KMS-11 (cell line): ENCODE measurements around the gene SLC22A23.

Experiments used
- H2AFZ ChIP-seq: fragments of 200-600 bp; sonication (generic); 2 replicates; pipeline ENCODE4 v1.6.1; 2016; ENCODE audit warnings: antibody characterized with exemption, mixed run types, low read depth
- H3K27ac ChIP-seq: fragments of 200-600 bp; sonication (generic); 2 replicates; pipeline ENCODE4 v1.6.1; 2016; ENCODE audit warnings: mild to moderate bottlenecking, mixed run types
- H3K27me3 ChIP-seq: fragments of 200-600 bp; sonication (generic); 2 replicates; pipeline ENCODE4 v1.6.1; 2017; ENCODE audit warnings: mild to moderate bottlenecking, low read depth, mixed run types, moderate library complexity; ENCODE audit not compliant: insufficient read depth
- H3K36me3 ChIP-seq: fragments of 200-600 bp; sonication (generic); 2 replicates; pipeline ENCODE4 v1.6.1; 2017; ENCODE audit warnings: mild to moderate bottlenecking, mixed run types; ENCODE audit not compliant: insufficient read depth
- H3K4me1 ChIP-seq: fragments of 200-600 bp; sonication (generic); 2 replicates; pipeline ENCODE4 v1.6.1; 2016; ENCODE audit warnings: mild to moderate bottlenecking, low read depth, mixed run types; ENCODE audit not compliant: poor library complexity, severe bottlenecking
- H3K4me2 ChIP-seq: fragments of 200-600 bp; sonication (generic); 2 replicates; pipeline ENCODE4 v1.7.0; 2016; ENCODE audit warnings: mild to moderate bottlenecking, mixed run types
- H3K4me3 ChIP-seq: fragments of 200-600 bp; sonication (generic); IDR thresholded peaks from 2 replicates; pipeline ENCODE4 v1.6.1; 2017; ENCODE audit warnings: low read depth, low read length, mixed read lengths; ENCODE audit not compliant: insufficient read depth
- H3K79me2 ChIP-seq: fragments of 200-600 bp; sonication (generic); 2 replicates; pipeline ENCODE4 v1.6.1; 2016; ENCODE audit warnings: low read depth, mixed run types; ENCODE audit not compliant: insufficient read depth
- H3K9ac ChIP-seq: fragments of 200-600 bp; sonication (generic); 2 replicates; pipeline ENCODE4 v1.6.1; 2016; ENCODE audit warnings: mild to moderate bottlenecking, mixed run types
- H4K20me1 ChIP-seq: fragments of 200-600 bp; sonication (generic); 2 replicates; pipeline ENCODE4 v1.6.1; 2016; ENCODE audit warnings: mild to moderate bottlenecking, mixed run types; ENCODE audit not compliant: insufficient read depth
- CTCF ChIP-seq: fragments of 200-600 bp; sonication (generic); conservative IDR thresholded peaks from 2 replicates; pipeline ENCODE4 v1.6.1; 2017; ENCODE audit warnings: low read depth, mild to moderate bottlenecking, antibody characterized with exemption, low read length, moderate library complexity, mixed read lengths

SLC22A23 gene

GRCh38 chr6:3340894-3341293 is 116.0 kb downstream of the SLC22A23 start:
- no peak for TF ChIP-seq CTCF
- Histone ChIP-seq H3K27ac (no peak overlapping the region), H3K4me1 (peaks cover 30% of the 10 kb centered on the region), H3K79me2 (no peaks in the 10 kb centered on the region), H3K9ac (no peak overlapping the region), H3K4me3 (no peak overlapping the region), H2AFZ (no peak overlapping the region), H3K4me2 (no peak overlapping the region), H3K27me3 (no peaks in the 10 kb centered on the region), H3K36me3 (no peaks in the 10 kb centered on the region), H4K20me1 (no peaks in the 10 kb centered on the region)

GRCh38 chr6:3340358-3340802 is 116.5 kb downstream of the SLC22A23 start:
- no peaks in the 10 kb centered on the region for H3K79me2 ChIP-seq
- no peak overlapping the region for H3K27ac ChIP-seq
- no peaks in the 10 kb centered on the region for H3K36me3 ChIP-seq
- H3K9ac ChIP-seq, result no peak overlapping the region
- no peak overlapping the region for H3K4me3 ChIP-seq
- peaks cover 25% of the 10 kb centered on the region for H3K4me1 ChIP-seq
- no peak overlapping the region for H2AFZ ChIP-seq
- no peak overlapping the region for H3K4me2 ChIP-seq
- H3K27me3 ChIP-seq, result no peaks in the 10 kb centered on the region
- H4K20me1 ChIP-seq, result no peaks in the 10 kb centered on the region
- no peak for TF ChIP-seq CTCF

- H3K9ac ChIP-seq, result no peak overlapping the region
- TF ChIP-seq CTCF, result no peak
- no peak overlapping the region for H3K4me2 ChIP-seq
- H3K4me3 ChIP-seq, result no peak overlapping the region
- no peak overlapping the region for H2AFZ ChIP-seq
- H3K27ac ChIP-seq, result no peak overlapping the region
- H3K36me3 ChIP-seq, result no peaks in the 10 kb centered on the region
- no peaks in the 10 kb centered on the region for H3K79me2 ChIP-seq
- peaks cover 19% of the 10 kb centered on the region for H3K4me1 ChIP-seq
- no peaks in the 10 kb centered on the region for H3K27me3 ChIP-seq
- no peaks in the 10 kb centered on the region for H4K20me1 ChIP-seq
These were observed 117.0 kb downstream of the SLC22A23 start for GRCh38 chr6:3339811-3340210.

- Histone ChIP-seq H3K79me2 (no peaks in the 10 kb centered on the region), H3K4me2 (no peak overlapping the region), H3K27me3 (no peaks in the 10 kb centered on the region), H3K4me3 (no peak overlapping the region), H3K4me1 (peaks cover 18% of the 10 kb centered on the region), H2AFZ (no peak overlapping the region), H4K20me1 (no peaks in the 10 kb centered on the region), H3K9ac (no peak overlapping the region), H3K36me3 (no peaks in the 10 kb centered on the region), H3K27ac (no peak overlapping the region)
- no peak for TF ChIP-seq CTCF
These were observed 119.1 kb downstream of the SLC22A23 start for GRCh38 chr6:3337521-3338350.
